K562 (cell line): Measurements from ENCODE around the gene JUP. TPM values are rescaled to one million over a fixed set of nuclear protein-coding genes. Genes with fewer than 3 reads are reported as not detected.

Source experiments
- BCLAF1 ChIP-seq, 2 experiments: fragments of 450-650 bp in 1 of 2; IDR thresholded peaks; 2 replicates each; pipeline ENCODE4 v1.6.1; 2011 to 2017; ENCODE audit warnings: low read depth in 2 of 2, antibody characterized with exemption in 1 of 2, borderline replicate concordance in 1 of 2, low read length in 1 of 2, mild to moderate bottlenecking in 1 of 2, mixed read lengths in 1 of 2; ENCODE audit not compliant: control insufficient read depth in 1 of 2
- ELF4 ChIP-seq: fragments of 450-650 bp; formaldehyde crosslinking; IDR thresholded peaks from 2 replicates; pipeline ENCODE4 v1.4.0; 2022; ENCODE audit warnings: missing genetic modification characterization
- FOXA1 ChIP-seq: fragments of 450-650 bp; IDR thresholded peaks from 2 replicates; pipeline ENCODE4 v1.6.1; 2016; ENCODE audit warnings: mild to moderate bottlenecking, borderline replicate concordance
- HCFC1 ChIP-seq: IDR thresholded peaks from 2 replicates; pipeline ENCODE4 v1.6.1; 2012; ENCODE audit warnings: low read depth, low read length, improper control_type of control experiment
- HOXB6 ChIP-seq: fragments of 250-450 bp; sonication (Bioruptor Pico); IDR thresholded peaks from 2 replicates; pipeline ENCODE4 v1.5.1; 2022; ENCODE audit warnings: mild to moderate bottlenecking, borderline replicate concordance
- KAT2B ChIP-seq: IDR thresholded peaks from one replicate; pipeline ENCODE4 v1.6.1; 2012; ENCODE audit warnings: low read depth, mild to moderate bottlenecking, control low read depth, inconsistent platforms, low read length, moderate library complexity
- KDM1A ChIP-seq, 2 experiments: fragments of 450-650 bp; IDR thresholded peaks; 2 replicates each; pipeline ENCODE4 v1.6.1; 2016; ENCODE audit warnings: mild to moderate bottlenecking in 2 of 2
- KLF13 ChIP-seq: fragments of 450-650 bp; IDR thresholded peaks from 2 replicates; pipeline ENCODE4 v1.6.1; 2016; ENCODE audit warnings: missing genetic modification characterization, low read depth, mild to moderate bottlenecking, missing compliant biosample characterization, moderate library complexity, borderline replicate concordance
- MCM7 ChIP-seq, 2 experiments: fragments of 450-650 bp; IDR thresholded peaks; 2 replicates each; pipeline ENCODE4 v1.6.1; 2016 to 2018
- MTA3 ChIP-seq: fragments of 450-650 bp; formaldehyde crosslinking; IDR thresholded peaks from 2 replicates; pipeline ENCODE4 v1.6.1; 2017; ENCODE audit warnings: mild to moderate bottlenecking, borderline replicate concordance
- SIN3B ChIP-seq: fragments of 450-650 bp; IDR thresholded peaks from 2 replicates; pipeline ENCODE4 v1.6.1; 2017; ENCODE audit warnings: low read depth, mild to moderate bottlenecking, moderate library complexity
- THRAP3 ChIP-seq: fragments of 450-650 bp; IDR thresholded peaks from 2 replicates; pipeline ENCODE4 v1.6.1; 2016; ENCODE audit warnings: mild to moderate bottlenecking, inconsistent platforms, borderline replicate concordance
- ZBTB8A ChIP-seq: fragments of 450-650 bp; IDR thresholded peaks from 2 replicates; pipeline ENCODE4 v1.6.1; 2018; ENCODE audit warnings: mild to moderate bottlenecking, moderate library complexity; ENCODE audit not compliant: partially characterized antibody
- ZNF76 ChIP-seq: fragments of 250-450 bp; sonication (Bioruptor Pico); IDR thresholded peaks from 2 replicates; pipeline ENCODE4 v1.4.0; 2020; ENCODE audit warnings: mild to moderate bottlenecking, moderate library complexity, borderline replicate concordance
- ZNF785 ChIP-seq: fragments of 250-450 bp; sonication (Bioruptor Pico); IDR thresholded peaks from 2 replicates; pipeline ENCODE4 v1.4.0; 2020; ENCODE audit warnings: mild to moderate bottlenecking
- polyA plus RNA-seq, 8 experiments: library from polyadenylated mRNA; depleted of rRNA in 4 of 8; stranded (reverse) in 5 of 8; unstranded in 3 of 8; fragments of >200 nt; fragmentation: Nextera tagmentation in 2 of 8; fragmentation: Illumina TruSeq in 1 of 8; extraction: Ambion mirVana in 2 of 8; extraction: Trizol in 1 of 8; gene quantifications; 2 replicates each; pipeline versions ENCODE4 v1.2.1 to v1.2.3, GENCODE V29; 2011 to 2014; ENCODE audit warnings: inconsistent platforms in 1 of 8, missing spikeins in 1 of 8
- total RNA-seq, 7 experiments: library from RNA; depleted of rRNA in 6 of 7; stranded (reverse); fragments of >200 nt in 6 of 7; fragmentation: Illumina TruSeq in 2 of 7; extraction: Trizol in 2 of 7; gene quantifications; 2 replicates each; pipeline versions ENCODE4 v1.2.1 to v1.2.3, GENCODE V29; 2011 to 2021; ENCODE audit warnings: low replicate concordance in 1 of 7
- TF ChIP-seq, protein P1 (sequence below): fragments of 450-650 bp; IDR thresholded peaks from 2 replicates; pipeline ENCODE4 v1.6.1; 2017; ENCODE audit warnings: antibody characterized with exemption
- TF ChIP-seq, protein P2 (sequence below): fragments of 250-450 bp; sonication (Bioruptor Pico); IDR thresholded peaks from 2 replicates; pipeline ENCODE4 v1.5.0; 2020; ENCODE audit warnings: mild to moderate bottlenecking
- TF ChIP-seq, protein P3 (sequence below): fragments of 250-450 bp; sonication (Bioruptor Pico); IDR thresholded peaks from 2 replicates; pipeline ENCODE4 v1.8.0; 2022; ENCODE audit warnings: moderate library complexity, mild to moderate bottlenecking, inconsistent platforms
- TF ChIP-seq, protein P4 (sequence below): fragments of 250-450 bp; sonication (Bioruptor Pico); IDR thresholded peaks from 2 replicates; pipeline ENCODE4 v1.5.0; 2022; ENCODE audit warnings: mild to moderate bottlenecking

The JUP gene
- total and polyA plus RNA-seq, 9 of the 15 experiments (the other 6 are each of a cell fraction or from before 2014, with no cell fraction given): 6.4 to 177 (median 31.2) TPM

GRCh38 chr17:41786227-41787020 lies at the start of gene JUP (continued):
- no peak for TF ChIP-seq BCLAF1 (IDR thresholded peaks at IDR 0.05; ENCODE audit: borderline replicate concordance in 1 of 2, control insufficient read depth in 1 of 2, low read depth in 2 of 2, low read length in 1 of 2)
- TF ChIP-seq THRAP3: no peak
- peak; percentile 97 for TF ChIP-seq MTA3
- no peak for TF ChIP-seq ZNF76
- no peak for TF ChIP-seq FOXA1
- TF ChIP-seq ELF4 (CRISPR knock-in tag): no peak
- no peak for TF ChIP-seq ZNF785 (CRISPR knock-in tag)
- TF ChIP-seq HCFC1: no peak
- TF ChIP-seq, protein P1, sequence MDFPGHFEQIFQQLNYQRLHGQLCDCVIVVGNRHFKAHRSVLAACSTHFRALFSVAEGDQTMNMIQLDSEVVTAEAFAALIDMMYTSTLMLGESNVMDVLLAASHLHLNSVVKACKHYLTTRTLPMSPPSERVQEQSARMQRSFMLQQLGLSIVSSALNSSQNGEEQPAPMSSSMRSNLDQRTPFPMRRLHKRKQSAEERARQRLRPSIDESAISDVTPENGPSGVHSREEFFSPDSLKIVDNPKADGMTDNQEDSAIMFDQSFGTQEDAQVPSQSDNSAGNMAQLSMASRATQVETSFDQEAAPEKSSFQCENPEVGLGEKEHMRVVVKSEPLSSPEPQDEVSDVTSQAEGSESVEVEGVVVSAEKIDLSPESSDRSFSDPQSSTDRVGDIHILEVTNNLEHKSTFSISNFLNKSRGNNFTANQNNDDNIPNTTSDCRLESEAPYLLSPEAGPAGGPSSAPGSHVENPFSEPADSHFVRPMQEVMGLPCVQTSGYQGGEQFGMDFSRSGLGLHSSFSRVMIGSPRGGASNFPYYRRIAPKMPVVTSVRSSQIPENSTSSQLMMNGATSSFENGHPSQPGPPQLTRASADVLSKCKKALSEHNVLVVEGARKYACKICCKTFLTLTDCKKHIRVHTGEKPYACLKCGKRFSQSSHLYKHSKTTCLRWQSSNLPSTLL: no peak
- TF ChIP-seq HOXB6 (CRISPR knock-in tag): no peak
- TF ChIP-seq, protein P2, sequence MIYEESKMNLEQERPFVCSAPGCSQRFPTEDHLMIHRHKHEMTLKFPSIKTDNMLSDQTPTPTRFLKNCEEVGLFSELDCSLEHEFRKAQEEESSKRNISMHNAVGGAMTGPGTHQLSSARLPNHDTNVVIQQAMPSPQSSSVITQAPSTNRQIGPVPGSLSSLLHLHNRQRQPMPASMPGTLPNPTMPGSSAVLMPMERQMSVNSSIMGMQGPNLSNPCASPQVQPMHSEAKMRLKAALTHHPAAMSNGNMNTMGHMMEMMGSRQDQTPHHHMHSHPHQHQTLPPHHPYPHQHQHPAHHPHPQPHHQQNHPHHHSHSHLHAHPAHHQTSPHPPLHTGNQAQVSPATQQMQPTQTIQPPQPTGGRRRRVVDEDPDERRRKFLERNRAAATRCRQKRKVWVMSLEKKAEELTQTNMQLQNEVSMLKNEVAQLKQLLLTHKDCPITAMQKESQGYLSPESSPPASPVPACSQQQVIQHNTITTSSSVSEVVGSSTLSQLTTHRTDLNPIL (CRISPR knock-in tag): no peak
- no peak for TF ChIP-seq MCM7 (IDR thresholded peaks at IDR 0.05)
- no peak for TF ChIP-seq ZBTB8A
- peak; percentile 70; the same call in 1 of the 2 replicates for TF ChIP-seq SIN3B
- TF ChIP-seq, protein P3, sequence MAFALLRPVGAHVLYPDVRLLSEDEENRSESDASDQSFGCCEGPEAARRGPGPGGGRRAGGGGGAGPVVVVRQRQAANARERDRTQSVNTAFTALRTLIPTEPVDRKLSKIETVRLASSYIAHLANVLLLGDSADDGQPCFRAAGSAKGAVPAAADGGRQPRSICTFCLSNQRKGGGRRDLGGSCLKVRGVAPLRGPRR (CRISPR knock-in tag): no peak
- no peak for TF ChIP-seq KAT2B
- TF ChIP-seq, protein P4, sequence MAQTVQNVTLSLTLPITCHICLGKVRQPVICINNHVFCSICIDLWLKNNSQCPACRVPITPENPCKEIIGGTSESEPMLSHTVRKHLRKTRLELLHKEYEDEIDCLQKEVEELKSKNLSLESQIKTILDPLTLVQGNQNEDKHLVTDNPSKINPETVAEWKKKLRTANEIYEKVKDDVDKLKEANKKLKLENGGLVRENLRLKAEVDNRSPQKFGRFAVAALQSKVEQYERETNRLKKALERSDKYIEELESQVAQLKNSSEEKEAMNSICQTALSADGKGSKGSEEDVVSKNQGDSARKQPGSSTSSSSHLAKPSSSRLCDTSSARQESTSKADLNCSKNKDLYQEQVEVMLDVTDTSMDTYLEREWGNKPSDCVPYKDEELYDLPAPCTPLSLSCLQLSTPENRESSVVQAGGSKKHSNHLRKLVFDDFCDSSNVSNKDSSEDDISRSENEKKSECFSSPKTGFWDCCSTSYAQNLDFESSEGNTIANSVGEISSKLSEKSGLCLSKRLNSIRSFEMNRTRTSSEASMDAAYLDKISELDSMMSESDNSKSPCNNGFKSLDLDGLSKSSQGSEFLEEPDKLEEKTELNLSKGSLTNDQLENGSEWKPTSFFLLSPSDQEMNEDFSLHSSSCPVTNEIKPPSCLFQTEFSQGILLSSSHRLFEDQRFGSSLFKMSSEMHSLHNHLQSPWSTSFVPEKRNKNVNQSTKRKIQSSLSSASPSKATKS (CRISPR knock-in tag): no peak
- no peak for TF ChIP-seq KLF13 (tag)
- no peak for TF ChIP-seq KDM1A (IDR thresholded peaks at IDR 0.05)
